HAP-1 (cell line): Measurements from ENCODE around the gene ERC2.

ENCODE experiments used
- DNase-seq, 2 experiments: peaks; one replicate each; pipeline ENCODE4 v3.0.0-alpha.2; 2016 to 2020; ENCODE audit warnings: low spot score in 2 of 2
- H3K27me3 ChIP-seq: fragments of 250-450 bp; sonication (Bioruptor Pico); 2 replicates; pipeline ENCODE4 v1.5.1; 2020; ENCODE audit warnings: low read depth, mild to moderate bottlenecking, moderate library complexity
- H3K36me3 ChIP-seq: fragments of 250-450 bp; sonication (Bioruptor Pico); replicated peaks from 2 replicates; pipeline ENCODE4 v1.5.1; 2020; ENCODE audit warnings: mild to moderate bottlenecking
- H3K4me1 ChIP-seq: fragments of 250-450 bp; sonication (Bioruptor Pico); 2 replicates; pipeline ENCODE4 v1.5.1; 2020; ENCODE audit warnings: mild to moderate bottlenecking
- H3K4me3 ChIP-seq: fragments of 250-450 bp; sonication (Bioruptor Pico); 2 replicates; pipeline ENCODE4 v1.5.1; 2020; ENCODE audit warnings: mild to moderate bottlenecking, moderate library complexity
- H3K9me3 ChIP-seq: fragments of 250-450 bp; sonication (Bioruptor Pico); 2 replicates; pipeline ENCODE4 v1.5.1; 2020; ENCODE audit warnings: mild to moderate bottlenecking, moderate library complexity
- in situ Hi-C: fragments of 300-500 bp; cut with MboI; formaldehyde crosslinking; loops from 3 replicates; pipeline ENCODE4 v1.14.3; 2020; ENCODE audit warnings: low sequenced_read_pairs, inconsistent platforms, mixed read lengths

The ERC2 gene

GRCh38 chr3:56219894-56220805 is 248.1 kb downstream of the ERC2 start:
- Histone ChIP-seq H3K27me3 (no peaks in the 10 kb centered on the region), H3K9me3 (no peaks in the 10 kb centered on the region), H3K4me3 (no peak overlapping the region), H3K36me3 (no peaks in the 10 kb centered on the region), H3K4me1 (no peaks in the 10 kb centered on the region)
- no peak for DNase-seq
- in situ Hi-C loops: no loop called here

- no peaks in the 10 kb centered on the region for H3K27me3 ChIP-seq
- in situ Hi-C loops: no loop called here
- no peak for DNase-seq
- H3K4me1 ChIP-seq: no peaks in the 10 kb centered on the region
- H3K36me3 ChIP-seq: no peaks in the 10 kb centered on the region
- no peak overlapping the region for H3K4me3 ChIP-seq
- H3K9me3 ChIP-seq: no peaks in the 10 kb centered on the region
Measured at GRCh38 chr3:56209982-56210751, 258.1 kb downstream of the ERC2 start.

GRCh38 chr3:56207922-56208321 is 260.3 kb downstream of the ERC2 start:
- no peaks in the 10 kb centered on the region for H3K9me3 ChIP-seq
- no peaks in the 10 kb centered on the region for H3K36me3 ChIP-seq
- H3K4me3 ChIP-seq: no peak overlapping the region
- in situ Hi-C loops: no loop called here
- DNase-seq: no peak
- no peaks in the 10 kb centered on the region for H3K4me1 ChIP-seq
- no peaks in the 10 kb centered on the region for H3K27me3 ChIP-seq

GRCh38 chr3:56205406-56205805 is 262.9 kb downstream of the ERC2 start:
- in situ Hi-C loops: no loop called here
- Histone ChIP-seq H3K36me3 (no peaks in the 10 kb centered on the region), H3K9me3 (no peaks in the 10 kb centered on the region), H3K27me3 (no peaks in the 10 kb centered on the region), H3K4me3 (no peak overlapping the region), H3K4me1 (no peaks in the 10 kb centered on the region)
- no peak for DNase-seq

GRCh38 chr3:56202997-56203396 is 265.3 kb downstream of the ERC2 start:
- in situ Hi-C loops: no loop called here
- no peaks in the 10 kb centered on the region for H3K36me3 ChIP-seq
- no peak overlapping the region for H3K4me3 ChIP-seq
- no peaks in the 10 kb centered on the region for H3K9me3 ChIP-seq
- H3K4me1 ChIP-seq: no peaks in the 10 kb centered on the region
- DNase-seq: no peak
- H3K27me3 ChIP-seq: no peaks in the 10 kb centered on the region

GRCh38 chr3:56201407-56201806 is 266.9 kb downstream of the ERC2 start:
- Histone ChIP-seq H3K36me3 (no peaks in the 10 kb centered on the region), H3K27me3 (no peaks in the 10 kb centered on the region), H3K4me1 (no peaks in the 10 kb centered on the region), H3K9me3 (no peaks in the 10 kb centered on the region), H3K4me3 (no peak overlapping the region)
- in situ Hi-C loops: no loop called here
- peak in 1 of 2 experiments; percentile 6 for DNase-seq

- no peak overlapping the region for H3K4me3 ChIP-seq
- no peak for DNase-seq
Measured at GRCh38 chr3:56200251-56200650, 268.0 kb downstream of the ERC2 start.

GRCh38 chr3:56197991-56198390 is 270.3 kb downstream of the ERC2 start:
- Histone ChIP-seq H3K4me1 (no peaks in the 10 kb centered on the region), H3K4me3 (no peak overlapping the region), H3K36me3 (no peaks in the 10 kb centered on the region), H3K27me3 (no peaks in the 10 kb centered on the region), H3K9me3 (no peaks in the 10 kb centered on the region)
- in situ Hi-C loops: no loop called here
- DNase-seq: no peak

More at GRCh38 chr3:56200251-56200650, 268.0 kb downstream of the ERC2 start:
- Histone ChIP-seq H3K27me3 (no peaks in the 10 kb centered on the region), H3K9me3 (no peaks in the 10 kb centered on the region), H3K4me1 (no peaks in the 10 kb centered on the region), H3K36me3 (no peaks in the 10 kb centered on the region)
- in situ Hi-C loops: no loop called here

GRCh38 chr3:56197259-56197965 is 270.9 kb downstream of the ERC2 start:
- no peaks in the 10 kb centered on the region for H3K4me1 ChIP-seq
- no peaks in the 10 kb centered on the region for H3K9me3 ChIP-seq
- no peak for DNase-seq
- no peaks in the 10 kb centered on the region for H3K27me3 ChIP-seq
- no peaks in the 10 kb centered on the region for H3K36me3 ChIP-seq
- in situ Hi-C loops: no loop called here
- H3K4me3 ChIP-seq: no peak overlapping the region

GRCh38 chr3:56196700-56197099 is 271.6 kb downstream of the ERC2 start:
- no peaks in the 10 kb centered on the region for H3K27me3 ChIP-seq
- no peaks in the 10 kb centered on the region for H3K4me1 ChIP-seq
- H3K36me3 ChIP-seq: no peaks in the 10 kb centered on the region
- no peaks in the 10 kb centered on the region for H3K9me3 ChIP-seq
- no peak for DNase-seq
- H3K4me3 ChIP-seq: no peak overlapping the region
- in situ Hi-C loops: no loop called here

GRCh38 chr3:56193519-56193918 is 274.7 kb downstream of the ERC2 start:
- in situ Hi-C loops: no loop called here
- Histone ChIP-seq H3K4me1 (no peaks in the 10 kb centered on the region), H3K4me3 (no peak overlapping the region), H3K27me3 (no peaks in the 10 kb centered on the region), H3K9me3 (no peaks in the 10 kb centered on the region), H3K36me3 (no peaks in the 10 kb centered on the region)
- DNase-seq: no peak

- no peak for DNase-seq
- Histone ChIP-seq H3K4me3 (no peak overlapping the region), H3K36me3 (no peaks in the 10 kb centered on the region), H3K9me3 (no peaks in the 10 kb centered on the region), H3K4me1 (no peaks in the 10 kb centered on the region), H3K27me3 (no peaks in the 10 kb centered on the region)
- in situ Hi-C loops: no loop called here
Measured at GRCh38 chr3:56192001-56192400, 276.3 kb downstream of the ERC2 start.

GRCh38 chr3:56190771-56191305 is 277.4 kb downstream of the ERC2 start:
- no peak for DNase-seq
- Histone ChIP-seq H3K4me3 (no peak overlapping the region), H3K36me3 (no peaks in the 10 kb centered on the region), H3K9me3 (no peaks in the 10 kb centered on the region), H3K27me3 (no peaks in the 10 kb centered on the region), H3K4me1 (no peaks in the 10 kb centered on the region)
- in situ Hi-C loops: no loop called here
